ENCODE data around the gene ALX4.

The ALX4 gene

DNA sequence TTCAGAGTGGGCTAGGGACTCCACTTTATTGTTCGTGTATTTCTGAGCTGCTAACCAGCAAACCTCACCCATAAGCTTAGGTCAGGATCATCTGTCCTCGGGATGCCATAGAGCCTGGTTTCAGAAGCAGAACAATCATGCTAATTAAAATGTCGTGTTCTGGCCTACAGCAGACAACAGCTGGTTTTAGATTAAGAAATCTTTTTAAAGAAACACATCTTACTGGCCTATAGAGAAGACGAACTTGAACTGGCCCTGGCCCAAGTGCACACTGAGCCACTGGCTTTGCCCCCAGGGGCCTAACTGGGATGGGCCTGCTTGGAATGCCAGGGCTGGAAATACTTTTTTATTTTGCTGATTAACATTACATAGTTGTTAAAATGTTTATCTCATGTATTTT, 63.2 kb downstream of the ALX4 start:
- Histone ChIP-seq H3K36me3 (replicated peaks; ENCODE audit: low read depth, low read length) (peaks cover 19% of the 10 kb centered on the region), H3K79me2 (ENCODE audit: low read length) (no peaks in the 10 kb centered on the region), H3K4me2 (ENCODE audit: low read length) (no peak overlapping the region), H3K9me3 (ENCODE audit: insufficient read depth, low read length) (no peaks in the 10 kb centered on the region), H3K9ac (ENCODE audit: low read length) (no peak overlapping the region), H3K4me1 (ENCODE audit: low read length) (peaks cover 17% of the 10 kb centered on the region), H3K27ac (ENCODE audit: low read length) (no peak overlapping the region), H2AFZ (ENCODE audit: low read depth, low read length) (no peak overlapping the region), H3K27me3 (ENCODE audit: low read depth, low read length) (no peaks in the 10 kb centered on the region), H3K4me3 (ENCODE audit: low read length) (no peak overlapping the region), H4K20me1 (ENCODE audit: insufficient read depth, low read length) (no peaks in the 10 kb centered on the region)
- no peak for TF ChIP-seq EZH2phosphoT487 (IDR thresholded peaks at IDR 0.05; ENCODE audit: low read depth)
- TF ChIP-seq, protein P1, sequence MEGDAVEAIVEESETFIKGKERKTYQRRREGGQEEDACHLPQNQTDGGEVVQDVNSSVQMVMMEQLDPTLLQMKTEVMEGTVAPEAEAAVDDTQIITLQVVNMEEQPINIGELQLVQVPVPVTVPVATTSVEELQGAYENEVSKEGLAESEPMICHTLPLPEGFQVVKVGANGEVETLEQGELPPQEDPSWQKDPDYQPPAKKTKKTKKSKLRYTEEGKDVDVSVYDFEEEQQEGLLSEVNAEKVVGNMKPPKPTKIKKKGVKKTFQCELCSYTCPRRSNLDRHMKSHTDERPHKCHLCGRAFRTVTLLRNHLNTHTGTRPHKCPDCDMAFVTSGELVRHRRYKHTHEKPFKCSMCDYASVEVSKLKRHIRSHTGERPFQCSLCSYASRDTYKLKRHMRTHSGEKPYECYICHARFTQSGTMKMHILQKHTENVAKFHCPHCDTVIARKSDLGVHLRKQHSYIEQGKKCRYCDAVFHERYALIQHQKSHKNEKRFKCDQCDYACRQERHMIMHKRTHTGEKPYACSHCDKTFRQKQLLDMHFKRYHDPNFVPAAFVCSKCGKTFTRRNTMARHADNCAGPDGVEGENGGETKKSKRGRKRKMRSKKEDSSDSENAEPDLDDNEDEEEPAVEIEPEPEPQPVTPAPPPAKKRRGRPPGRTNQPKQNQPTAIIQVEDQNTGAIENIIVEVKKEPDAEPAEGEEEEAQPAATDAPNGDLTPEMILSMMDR (IDR thresholded peaks at IDR 0.05; ENCODE audit: low read depth, low read length) = no peak

DNA sequence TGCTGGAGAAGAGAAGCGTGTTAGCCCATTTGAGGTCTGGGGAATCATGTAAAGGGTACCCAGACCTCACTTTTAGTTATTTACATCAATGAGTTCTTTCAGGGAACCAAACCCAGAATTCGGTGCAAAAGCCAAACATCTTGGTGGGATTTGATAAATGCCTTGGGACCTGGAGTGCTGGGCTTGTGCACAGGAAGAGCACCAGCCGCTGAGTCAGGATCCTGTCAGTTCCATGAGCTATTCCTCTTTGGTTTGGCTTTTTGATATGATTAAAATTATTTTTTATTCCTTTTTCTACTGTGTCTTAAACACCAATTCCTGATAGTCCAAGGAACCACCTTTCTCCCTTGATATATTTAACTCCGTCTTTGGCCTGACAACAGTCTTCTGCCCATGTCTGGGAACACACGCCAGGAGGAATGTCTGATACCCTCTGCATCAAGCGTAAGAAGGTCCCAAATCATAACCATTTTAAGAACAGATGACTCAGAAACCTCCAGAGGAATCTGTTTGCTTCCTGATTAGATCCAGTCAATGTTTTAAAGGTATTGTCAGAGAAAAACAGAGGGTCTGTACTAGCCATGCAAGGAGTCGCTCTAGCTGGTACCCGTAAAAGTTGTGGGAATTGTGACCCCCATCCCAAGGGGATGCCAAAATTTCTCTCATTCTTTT, 65.2 kb downstream of the ALX4 start:
- H2AFZ ChIP-seq (ENCODE audit: low read depth, low read length) = no peak overlapping the region
- H3K27ac ChIP-seq (ENCODE audit: low read length) = no peak overlapping the region
- no peak overlapping the region for H3K4me3 ChIP-seq (ENCODE audit: low read length)
- H3K27me3 ChIP-seq (ENCODE audit: low read depth, low read length) = no peaks in the 10 kb centered on the region
- H3K79me2 ChIP-seq (ENCODE audit: low read length) = no peaks in the 10 kb centered on the region
- peaks cover 17% of the 10 kb centered on the region for H3K4me1 ChIP-seq (ENCODE audit: low read length)
- no peaks in the 10 kb centered on the region for H3K9me3 ChIP-seq (ENCODE audit: insufficient read depth, low read length)
- H3K4me2 ChIP-seq (ENCODE audit: low read length) = peak overlapping the region; percentile 37; the same call in 1 of the 2 replicates
- H3K36me3 ChIP-seq (replicated peaks; ENCODE audit: low read depth, low read length) = peaks cover 12% of the 10 kb centered on the region
- H4K20me1 ChIP-seq (ENCODE audit: insufficient read depth, low read length) = no peaks in the 10 kb centered on the region
- TF ChIP-seq, protein P1 (IDR thresholded peaks at IDR 0.05; ENCODE audit: low read depth, low read length) = no peak
- TF ChIP-seq EZH2phosphoT487 (IDR thresholded peaks at IDR 0.05; ENCODE audit: low read depth) = no peak
- no peak overlapping the region for H3K9ac ChIP-seq (ENCODE audit: low read length)

DNA sequence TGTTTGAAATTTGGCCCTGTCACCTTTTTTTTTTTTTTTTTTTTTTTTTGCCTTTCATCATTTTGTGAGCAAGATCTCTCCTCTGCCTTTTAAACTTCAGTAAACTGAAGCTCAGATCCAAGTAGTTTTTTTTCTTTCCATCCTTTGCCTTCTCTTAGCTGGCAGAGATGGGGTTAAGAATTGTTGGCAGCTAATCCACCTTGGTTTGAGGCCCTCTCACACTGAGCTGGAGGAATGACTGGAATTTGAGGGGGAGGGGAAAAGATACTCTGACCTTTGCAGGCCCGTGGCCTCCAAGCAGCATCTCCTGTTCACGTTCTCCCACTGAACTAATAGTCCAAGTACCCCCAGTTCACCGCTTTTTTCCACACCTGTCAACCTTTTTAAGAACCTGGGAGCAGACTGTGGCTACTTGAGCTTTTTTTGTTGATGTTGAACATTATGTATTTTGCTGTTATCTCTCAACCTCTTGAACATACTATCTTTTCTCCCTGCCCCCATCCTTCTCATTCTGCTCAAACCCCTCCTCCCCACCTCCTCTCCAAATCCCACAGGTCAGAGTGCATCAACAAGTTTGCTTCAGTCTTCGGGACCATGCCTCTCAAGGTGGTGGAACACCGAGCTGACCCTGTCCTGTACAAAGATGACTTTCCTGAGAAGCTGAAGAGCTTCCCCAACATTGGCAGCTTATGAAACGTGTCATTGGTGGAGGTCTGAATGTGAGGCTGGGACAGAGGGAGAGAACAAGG, 66.2 kb downstream of the ALX4 start:
- no peak for TF ChIP-seq EZH2phosphoT487 (IDR thresholded peaks at IDR 0.05; ENCODE audit: low read depth)
- TF ChIP-seq, protein P1 (IDR thresholded peaks at IDR 0.05; ENCODE audit: low read depth, low read length) = no peak
- no peaks in the 10 kb centered on the region for H3K79me2 ChIP-seq (ENCODE audit: low read length)
- H3K27ac ChIP-seq (ENCODE audit: low read length) = no peak overlapping the region
- no peaks in the 10 kb centered on the region for H3K27me3 ChIP-seq (ENCODE audit: low read depth, low read length)
- H3K4me3 ChIP-seq (ENCODE audit: low read length) = no peak overlapping the region
- H3K9me3 ChIP-seq (ENCODE audit: insufficient read depth, low read length) = no peaks in the 10 kb centered on the region
- no peak overlapping the region for H3K4me2 ChIP-seq (ENCODE audit: low read length)
- peaks cover 17% of the 10 kb centered on the region for H3K4me1 ChIP-seq (ENCODE audit: low read length)
- H2AFZ ChIP-seq (ENCODE audit: low read depth, low read length) = no peak overlapping the region
- H4K20me1 ChIP-seq (ENCODE audit: insufficient read depth, low read length) = no peaks in the 10 kb centered on the region; the same call in 1 of the 2 replicates
- H3K36me3 ChIP-seq (replicated peaks; ENCODE audit: low read depth, low read length) = peaks cover 12% of the 10 kb centered on the region
- H3K9ac ChIP-seq (ENCODE audit: low read length) = no peak overlapping the region

DNA sequence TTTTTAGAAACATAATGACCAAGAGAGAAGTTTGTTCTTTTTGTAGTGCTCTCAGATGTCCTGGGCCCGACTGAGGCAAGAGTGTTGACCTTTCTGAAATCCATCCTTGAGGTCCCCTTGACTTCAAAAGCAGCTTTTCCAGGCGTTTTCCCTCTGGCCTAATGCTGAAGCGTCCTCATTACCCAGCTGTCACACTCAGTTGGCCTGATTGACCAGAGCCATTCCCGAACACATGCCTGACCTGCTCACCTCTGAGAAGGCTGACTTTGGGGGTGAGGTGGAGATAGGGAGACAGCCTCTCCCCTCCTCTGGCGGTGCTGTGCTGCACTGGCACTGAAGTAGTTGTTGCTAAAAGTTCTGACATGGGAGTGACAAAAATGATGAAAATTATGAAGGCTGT, 66.9 kb downstream of the ALX4 start:
- TF ChIP-seq EZH2phosphoT487 (IDR thresholded peaks at IDR 0.05; ENCODE audit: low read depth) = no peak
- Histone ChIP-seq H3K4me2 (ENCODE audit: low read length) (no peak overlapping the region), H2AFZ (ENCODE audit: low read depth, low read length) (no peak overlapping the region), H4K20me1 (ENCODE audit: insufficient read depth, low read length) (no peaks in the 10 kb centered on the region; the same call in 1 of the 2 replicates), H3K79me2 (ENCODE audit: low read length) (no peaks in the 10 kb centered on the region), H3K9ac (ENCODE audit: low read length) (no peak overlapping the region), H3K27ac (ENCODE audit: low read length) (no peak overlapping the region), H3K36me3 (replicated peaks; ENCODE audit: low read depth, low read length) (peaks cover 12% of the 10 kb centered on the region), H3K27me3 (ENCODE audit: low read depth, low read length) (no peaks in the 10 kb centered on the region), H3K9me3 (ENCODE audit: insufficient read depth, low read length) (no peaks in the 10 kb centered on the region), H3K4me1 (ENCODE audit: low read length) (peaks cover 17% of the 10 kb centered on the region), H3K4me3 (ENCODE audit: low read length) (no peak overlapping the region)
